ENCODE measurements around the gene LDAH.

- no peak for TF ChIP-seq FOXM1 (IDR thresholded peaks at IDR 0.05; ENCODE audit: borderline replicate concordance)
- TF ChIP-seq FOXA1 (IDR thresholded peaks at IDR 0.05) = no peak
- TF ChIP-seq TARDBP (IDR thresholded peaks at IDR 0.05) = no peak
- TF ChIP-seq BHLHE40 (IDR thresholded peaks at IDR 0.05; ENCODE audit: borderline replicate concordance) = no peak
- no peak for TF ChIP-seq L3MBTL2 (conservative IDR thresholded peaks at IDR 0.05)
- no peak for TF ChIP-seq SP1 (IDR thresholded peaks at IDR 0.05)
- TF ChIP-seq ARNT (IDR thresholded peaks at IDR 0.05) = no peak
- no peak for TF ChIP-seq SUZ12 (IDR thresholded peaks at IDR 0.05)
- no peak for TF ChIP-seq CTBP1 (IDR thresholded peaks at IDR 0.05; ENCODE audit: borderline replicate concordance)
- TF ChIP-seq FOXK2 (IDR thresholded peaks at IDR 0.05) = no peak
- TF ChIP-seq ELF4 (IDR thresholded peaks at IDR 0.05) = no peak
These were observed 45.5 kb upstream of the LDAH start for GRCh38 chr2:20868377-20868776.

All from HEK293T (cell line).